CMK (cell line): ENCODE results near the gene TFEC.
"Not testable (repeated sequence)": the region's sequence is repeated elsewhere in the genome, so short reads cannot be mapped to it uniquely, and the experiment has no call there.

Experiments
- DNase-seq: peaks from one replicate; pipeline ENCODE4 v3.0.0-alpha.2; 2010; ENCODE audit warnings: low read depth

TFEC gene

DNA sequence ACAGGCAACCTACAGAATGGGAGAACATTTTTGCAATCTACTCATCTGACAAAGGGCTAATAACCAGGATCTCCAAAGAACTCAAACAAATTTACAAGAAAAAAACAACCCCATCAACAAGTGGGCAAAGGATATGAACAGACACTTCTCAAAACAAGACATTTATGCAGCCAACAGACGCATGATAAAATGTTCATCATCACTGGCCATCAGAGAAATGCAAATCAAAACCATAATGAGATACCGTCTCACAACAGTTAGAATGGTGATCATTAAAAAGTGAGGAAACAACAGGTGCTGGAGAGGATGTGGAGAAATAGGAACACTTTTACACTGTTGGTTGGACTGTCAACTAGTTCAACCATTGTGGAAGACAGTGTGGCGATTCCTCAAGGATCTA is 100.8 kb downstream of the TFEC start:
- DNase-seq = not testable (repeated sequence)

GRCh38 chr7:115924411-115924810 is 106.2 kb downstream of the TFEC start:
- no peak for DNase-seq

GRCh38 chr7:115920367-115920766 is 110.2 kb downstream of the TFEC start:
- no peak for DNase-seq

DNA sequence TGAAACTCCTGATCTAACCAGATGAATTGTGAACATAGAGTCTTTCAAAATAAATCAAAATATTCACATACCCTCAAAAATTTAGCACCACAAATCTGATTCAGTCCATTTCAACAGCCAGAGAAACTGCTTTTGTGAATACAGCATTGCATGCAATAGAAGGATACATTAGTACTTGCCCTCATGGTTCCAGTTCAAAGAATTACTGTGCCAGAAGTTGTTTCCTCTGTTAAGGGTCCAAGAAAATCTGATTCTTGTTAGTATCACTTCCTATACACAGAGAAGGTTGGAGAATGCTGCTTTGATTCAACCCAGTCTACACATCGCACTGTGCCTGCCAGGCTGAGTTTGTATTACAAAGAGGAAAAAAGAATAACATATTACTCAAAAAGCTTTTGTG is 115.6 kb downstream of the TFEC start:
- no peak for DNase-seq

DNA sequence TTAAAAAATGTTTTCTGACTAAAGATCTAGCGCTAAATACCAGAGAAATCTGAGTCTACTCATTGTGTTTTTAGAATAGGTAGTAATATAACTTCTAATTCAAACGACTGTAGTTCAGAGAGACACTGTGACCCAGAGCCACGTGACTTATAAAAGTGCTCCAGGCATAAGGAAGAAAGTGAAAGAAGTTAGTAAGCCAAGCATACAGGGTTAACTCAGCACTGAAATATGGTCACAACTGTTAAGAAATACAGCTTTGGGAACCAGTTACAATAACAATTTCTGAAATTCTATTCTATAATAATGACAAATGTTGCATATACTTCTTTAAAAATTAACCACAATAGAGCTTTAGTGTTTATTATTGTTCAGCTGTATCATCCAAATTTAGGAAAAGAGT is 119.1 kb downstream of the TFEC start:
- DNase-seq = no peak

DNA sequence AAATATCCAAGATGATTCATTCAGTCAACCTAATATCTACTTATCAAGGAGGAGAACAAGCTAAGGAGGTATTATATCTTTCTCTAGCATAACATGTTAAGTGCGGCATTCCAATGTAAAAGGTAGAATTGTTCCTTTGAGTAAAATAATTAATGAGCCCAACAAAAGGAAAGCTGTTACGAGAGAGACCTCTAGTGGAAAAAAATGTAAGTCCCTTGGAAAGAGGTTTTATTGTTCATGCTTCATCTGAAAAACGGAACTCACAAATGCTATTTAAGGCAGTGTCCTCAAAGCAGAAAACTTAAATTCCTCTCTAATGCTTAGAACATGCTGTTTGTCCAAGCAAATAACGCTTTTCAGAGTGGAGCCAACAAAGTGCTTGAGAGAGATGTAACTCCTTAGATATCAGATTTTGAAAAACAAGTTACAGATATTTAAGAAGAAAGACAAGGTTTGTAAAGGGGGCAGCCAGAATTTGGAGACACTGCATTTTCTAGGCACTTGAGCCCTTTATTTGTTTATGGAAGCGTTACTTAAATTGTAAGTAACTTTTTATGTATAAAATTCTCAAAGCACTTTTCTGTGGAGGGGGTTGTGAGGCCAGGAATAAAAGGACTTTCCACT is 119.9 kb downstream of the TFEC start:
- DNase-seq = no peak

DNA sequence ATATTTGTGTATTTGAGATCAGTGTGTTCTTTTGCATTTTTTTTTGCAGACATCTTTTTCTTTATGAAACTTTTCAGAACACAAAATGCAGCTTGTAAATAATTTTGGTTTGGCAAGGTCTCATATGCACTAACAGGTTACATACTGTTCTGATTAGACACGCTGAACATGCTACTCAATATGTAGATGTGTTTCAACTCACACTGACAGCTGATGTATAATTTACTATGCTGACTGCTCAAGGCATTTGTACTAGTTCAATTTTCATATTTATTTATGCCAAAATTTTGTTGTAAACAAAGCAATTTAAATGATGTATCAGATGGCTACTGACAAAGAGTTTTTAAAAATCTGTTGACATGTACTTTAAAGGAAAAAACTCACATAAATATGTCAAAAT is 123.8 kb downstream of the TFEC start:
- no peak for DNase-seq

- DNase-seq = no peak
These were observed 140.9 kb downstream of the TFEC start for GRCh38 chr7:115889669-115889984.

DNA sequence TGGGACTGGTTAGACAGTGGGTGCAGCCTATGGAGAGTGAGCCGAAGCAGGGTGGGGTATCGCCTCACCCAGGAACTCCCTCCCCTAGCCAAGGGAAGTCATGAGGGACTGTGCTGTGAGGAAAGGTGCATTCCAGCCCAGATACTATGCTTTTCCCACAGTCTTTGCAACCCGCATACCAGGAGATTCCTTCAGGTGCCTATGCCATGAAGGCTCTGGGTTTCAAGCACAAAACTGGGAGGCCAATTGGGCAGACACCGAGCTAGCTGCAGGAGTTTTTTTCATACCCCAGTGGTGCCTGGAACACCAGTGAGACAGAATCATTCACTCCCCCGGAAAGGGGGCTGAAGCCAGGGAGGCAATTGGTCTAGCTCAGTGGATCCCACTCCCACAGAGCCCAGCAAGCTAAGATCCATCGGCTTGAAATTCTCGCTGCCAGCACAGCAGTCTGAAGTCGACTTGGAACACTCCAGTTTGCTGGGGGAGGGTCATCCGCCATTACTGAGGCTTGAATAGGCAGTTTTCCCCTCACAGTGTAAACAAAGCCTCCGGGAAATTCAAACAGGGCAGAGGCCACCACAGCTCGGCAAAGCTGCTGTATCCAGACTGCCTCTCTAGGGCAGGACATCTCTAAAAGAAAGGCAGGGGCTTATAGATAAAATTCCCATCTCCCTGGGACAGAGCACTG is 141.4 kb downstream of the TFEC start:
- no peak for DNase-seq

DNA sequence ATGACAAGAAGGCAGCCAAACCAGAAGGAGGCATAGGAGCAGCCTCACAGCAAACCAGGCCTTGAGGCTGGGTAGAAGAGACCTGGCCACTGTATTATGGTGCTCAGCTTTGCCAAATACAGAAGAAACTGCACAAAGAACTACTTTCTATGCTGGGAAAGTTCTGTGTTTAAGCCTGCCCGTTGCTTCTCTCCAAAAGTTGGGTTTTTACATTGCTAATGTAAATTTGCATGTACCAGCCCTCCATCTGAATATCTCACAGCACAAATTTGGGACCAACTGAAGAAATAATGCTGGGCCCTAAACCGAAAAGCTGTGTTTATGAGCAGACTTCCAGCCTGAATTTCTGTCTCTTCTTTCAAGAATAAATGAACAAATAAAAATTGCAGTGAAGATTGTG is 145.0 kb downstream of the TFEC start:
- DNase-seq = no peak
